ENCODE data around the gene BHLHE41.

DNA sequence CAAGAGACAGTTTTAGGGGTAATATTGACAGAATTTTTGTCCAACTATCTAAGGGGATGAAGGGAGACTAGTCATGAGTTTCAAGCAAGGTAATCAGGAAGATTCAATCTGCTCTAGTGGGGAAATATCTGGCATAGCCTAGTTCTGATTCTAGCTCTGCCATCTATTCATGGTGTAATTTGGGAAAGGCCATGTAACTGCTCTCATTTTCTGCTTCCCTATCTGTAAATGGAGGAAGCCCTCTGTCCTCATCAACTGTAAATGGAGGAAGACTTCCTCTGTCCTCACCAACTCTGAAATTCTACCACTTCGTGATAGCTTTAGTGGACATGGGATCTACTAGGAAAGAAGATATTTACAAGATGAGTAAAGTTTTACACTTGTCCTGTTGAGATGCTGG is 37.9 kb downstream of the BHLHE41 start:
- TF ChIP-seq CTCF (IDR thresholded peaks at IDR 0.05 in 8 of 11, conservative IDR thresholded peaks at IDR 0.05 in 3 of 11) (no peak), POLR2A (IDR thresholded peaks at IDR 0.05) (no peak)

All from spleen (tissue), 7 donors.